HG03159 (cell line): Measurements from ENCODE around the gene SLC1A2.
"Not testable (repeated sequence)": the region's sequence is repeated elsewhere in the genome, so short reads cannot be mapped to it uniquely, and the experiment has no call there.

Source experiments
- ATAC-seq: cut with Tn5 transposase; IDR thresholded peaks from one replicate; pipeline ENCODE4 v1.9.1; 2021; ENCODE audit warnings: mild to moderate bottlenecking, moderate library complexity; ENCODE audit not compliant: unreplicated experiment

The SLC1A2 gene

GRCh38 chr11:35232891-35233330 lies 186.4 kb downstream of the SLC1A2 start:
- ATAC-seq = no peak

DNA sequence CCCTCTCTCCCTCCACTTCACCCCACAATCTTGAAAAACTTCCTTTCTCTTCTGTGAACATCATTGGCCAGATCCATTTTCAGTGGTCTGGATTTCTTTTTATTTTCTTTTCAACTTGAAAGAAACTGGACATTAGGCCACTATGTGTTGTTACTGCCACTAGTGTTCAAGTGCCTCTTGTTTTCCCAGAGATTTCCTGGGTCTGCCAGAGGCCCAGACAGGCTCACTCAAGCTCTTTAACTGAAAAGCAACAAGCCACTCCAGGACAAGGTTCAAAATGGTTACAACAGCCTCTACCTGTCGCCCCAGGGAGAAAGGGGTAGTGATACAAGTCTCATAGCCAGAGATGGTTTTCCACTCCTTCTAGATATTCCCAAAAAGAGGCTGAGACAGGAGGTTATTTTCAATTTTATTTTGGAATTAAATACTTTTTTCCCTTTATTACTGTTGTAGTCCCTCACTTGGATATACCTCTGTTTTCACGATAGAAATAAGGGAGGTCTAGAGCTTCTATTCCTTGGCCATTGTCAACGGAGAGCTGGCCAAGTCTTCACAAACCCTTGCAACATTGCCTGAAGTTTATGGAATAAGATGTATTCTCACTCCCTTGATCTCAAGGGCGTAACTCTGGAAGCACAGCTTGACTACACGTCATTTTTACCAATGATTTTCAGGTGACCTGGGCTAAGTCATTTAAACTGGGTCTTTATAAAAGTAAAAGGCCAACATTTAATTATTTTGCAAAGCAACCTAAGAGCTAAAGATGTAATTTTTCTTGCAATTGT lies 188.1 kb downstream of the SLC1A2 start:
- no peak for ATAC-seq

DNA sequence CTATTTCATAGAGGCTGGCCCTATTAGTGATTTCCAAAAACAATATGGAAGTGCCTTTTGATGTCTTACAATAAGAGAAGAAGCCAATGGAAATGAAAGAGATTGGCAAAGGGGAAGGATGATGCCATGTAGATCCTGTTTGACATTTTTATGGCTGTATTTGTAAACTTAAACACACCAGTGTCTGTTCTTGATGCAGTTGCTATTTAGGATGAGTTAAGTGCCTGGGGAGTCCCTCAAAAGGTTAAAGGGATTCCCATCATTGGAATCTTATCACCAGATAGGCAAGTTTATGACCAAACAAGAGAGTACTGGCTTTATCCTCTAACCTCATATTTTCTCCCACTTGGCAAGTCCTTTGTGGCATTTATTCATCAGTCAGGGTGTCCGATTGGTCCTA lies 189.0 kb downstream of the SLC1A2 start:
- ATAC-seq = no peak

- ATAC-seq = no peak
Measured at GRCh38 chr11:35228328-35228725, 191.0 kb downstream of the SLC1A2 start.

DNA sequence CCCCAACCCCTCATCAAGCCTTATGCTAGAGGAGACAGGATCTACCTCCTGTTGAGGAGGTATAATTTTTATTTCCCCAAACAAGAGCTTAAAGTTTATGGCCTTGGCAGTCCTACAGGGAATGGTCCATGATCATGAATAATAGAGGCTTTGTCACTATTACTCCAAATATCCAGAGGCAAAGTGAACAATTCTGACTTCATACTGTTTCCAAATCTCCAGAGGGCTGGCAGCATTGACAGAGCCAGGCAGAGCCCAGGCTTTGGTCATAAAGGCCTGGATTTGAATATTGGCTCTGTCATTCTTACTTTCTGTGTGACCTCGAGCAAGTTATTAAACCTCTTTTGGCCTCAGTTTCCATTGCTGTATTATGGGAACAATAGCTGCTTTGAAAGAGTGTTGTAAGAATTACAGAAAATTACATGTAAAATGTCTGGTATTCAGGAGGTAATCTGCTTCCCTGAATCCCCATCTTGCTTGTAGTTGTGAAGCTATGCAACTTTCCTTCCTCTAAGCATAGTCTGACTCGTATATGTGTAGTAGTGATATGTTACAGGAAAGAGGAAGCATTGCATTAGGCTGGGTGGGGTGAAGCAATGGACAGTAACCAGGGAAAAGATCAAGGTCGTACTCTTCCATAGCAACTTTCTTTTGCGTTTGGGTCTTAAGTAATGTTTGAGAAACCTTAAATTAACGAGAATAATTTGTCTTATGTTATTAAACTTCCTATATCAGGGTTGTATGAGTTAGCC lies 191.6 kb downstream of the SLC1A2 start:
- ATAC-seq = no peak

DNA sequence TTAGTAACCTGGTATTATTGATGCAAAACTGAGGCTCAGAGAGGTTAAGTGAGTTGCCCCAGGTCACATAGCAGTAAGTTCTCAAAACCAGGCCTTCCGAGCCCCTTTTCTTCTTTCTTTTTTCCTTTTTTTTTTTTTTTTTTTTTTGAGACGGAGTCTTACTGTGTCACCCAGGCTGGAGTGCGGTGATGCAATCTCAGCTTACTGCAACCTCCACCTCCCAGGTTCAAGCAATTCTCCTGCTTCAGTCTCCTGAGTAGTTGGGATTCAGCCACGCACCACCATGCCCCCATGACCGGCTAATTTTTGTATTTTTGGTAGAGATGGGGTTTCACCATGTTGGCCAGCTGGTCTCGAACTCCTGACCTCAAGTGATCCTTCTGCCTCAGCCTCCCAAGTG lies 192.6 kb downstream of the SLC1A2 start:
- ATAC-seq = not testable (repeated sequence)

- ATAC-seq = no peak
Measured at GRCh38 chr11:35225946-35226520, 193.3 kb downstream of the SLC1A2 start.

DNA sequence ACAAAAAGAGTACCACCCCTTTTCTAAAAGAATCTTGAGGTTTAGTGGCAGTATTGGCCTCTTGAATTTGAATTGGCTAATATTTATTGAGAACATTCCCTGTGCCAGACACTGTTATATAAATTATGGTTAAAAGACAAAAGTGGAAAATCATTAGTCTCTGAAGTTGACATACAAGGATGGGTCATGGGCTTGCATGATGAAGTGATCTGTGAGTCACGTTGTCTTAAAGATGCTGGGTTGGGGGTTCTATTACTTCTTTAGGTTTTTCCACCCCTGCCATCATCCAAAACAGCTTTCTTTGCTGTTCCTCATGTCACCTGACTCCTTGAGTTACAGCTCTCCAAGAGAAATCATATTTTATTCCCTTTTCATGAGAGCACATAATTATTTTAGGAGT lies 195.4 kb downstream of the SLC1A2 start:
- no peak for ATAC-seq

- ATAC-seq = no peak
Measured at GRCh38 chr11:35223371-35223796, 196.0 kb downstream of the SLC1A2 start.

- no peak for ATAC-seq
Measured at GRCh38 chr11:35218956-35219355, 200.4 kb downstream of the SLC1A2 start.

DNA sequence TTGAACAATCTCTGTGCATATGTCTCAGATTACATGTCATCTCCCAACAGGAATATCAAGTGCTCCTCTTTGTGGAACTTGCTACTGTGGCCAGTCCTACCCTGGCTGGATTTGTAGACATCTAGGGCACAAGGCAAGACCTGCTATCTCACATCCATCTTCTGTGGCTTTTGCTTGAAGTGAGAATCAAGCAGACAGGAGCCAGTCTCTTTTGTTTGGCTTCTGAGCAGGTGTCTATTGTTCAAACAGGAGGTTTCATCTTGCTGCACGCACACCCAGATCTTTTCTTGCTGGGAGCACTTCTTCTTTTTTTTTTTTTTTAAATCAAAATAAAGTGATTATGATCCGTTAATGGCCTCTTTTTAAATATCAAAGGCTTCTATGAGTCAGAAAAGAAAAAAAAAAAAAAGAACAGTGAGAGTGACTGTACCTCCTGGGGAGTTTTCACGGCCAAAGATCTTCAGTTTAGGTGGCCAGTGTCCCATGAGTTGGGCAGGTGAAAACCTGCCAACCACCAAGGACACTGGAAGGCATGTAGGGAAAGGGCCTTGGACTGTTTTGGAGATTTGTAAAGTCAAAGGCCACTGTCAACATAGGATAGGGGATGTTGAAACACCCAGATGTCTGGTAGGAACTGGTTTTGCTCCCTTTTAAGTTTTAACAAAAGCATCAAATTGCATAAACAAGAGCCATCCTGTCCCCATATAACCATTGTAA lies 202.2 kb downstream of the SLC1A2 start:
- no peak for ATAC-seq

GRCh38 chr11:35215945-35216344 lies 203.4 kb downstream of the SLC1A2 start:
- no peak for ATAC-seq

DNA sequence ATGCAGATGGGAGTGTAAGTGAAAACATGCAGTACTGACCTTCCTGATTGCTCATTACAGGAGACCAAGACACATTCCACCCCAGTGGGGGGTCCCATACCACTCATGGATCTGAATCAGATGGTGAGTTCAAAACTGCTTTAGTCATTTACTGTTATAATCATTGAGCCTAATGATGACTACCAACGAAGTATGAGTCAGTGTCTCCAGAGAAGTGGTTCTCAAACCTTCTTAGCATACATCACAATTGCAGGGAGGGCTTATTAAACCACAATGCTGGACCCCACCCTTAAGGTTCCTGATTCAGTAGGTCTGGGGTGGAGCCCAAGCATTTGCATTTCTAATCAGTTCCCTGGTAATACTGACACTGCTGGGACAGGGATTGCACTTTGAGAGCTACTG lies 204.6 kb downstream of the SLC1A2 start:
- ATAC-seq = no peak

DNA sequence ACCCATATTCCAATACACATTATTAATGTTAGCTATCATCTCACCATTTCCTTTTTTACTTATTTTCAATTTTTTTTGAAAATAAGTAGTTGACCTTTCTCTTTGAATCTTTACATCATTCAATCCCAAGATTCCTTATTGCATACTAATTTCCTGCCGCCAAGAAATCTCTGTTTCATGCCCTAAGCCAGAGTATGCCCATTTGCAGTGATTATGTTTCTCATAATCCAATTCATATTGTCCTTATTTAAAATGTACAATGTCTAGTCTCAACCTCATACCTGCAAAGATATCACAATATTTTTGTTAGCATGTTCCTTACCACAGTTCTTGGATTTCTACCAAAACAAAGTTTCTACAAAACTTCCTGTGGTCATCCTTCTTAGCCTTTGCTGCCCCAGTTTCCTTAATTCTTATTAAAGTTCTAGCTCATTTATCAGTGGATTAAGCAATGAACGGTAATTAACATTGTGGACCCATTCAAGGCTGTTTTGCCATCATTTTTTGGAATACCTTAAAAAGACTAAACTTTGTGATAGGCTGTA lies 205.1 kb downstream of the SLC1A2 start:
- ATAC-seq = no peak

DNA sequence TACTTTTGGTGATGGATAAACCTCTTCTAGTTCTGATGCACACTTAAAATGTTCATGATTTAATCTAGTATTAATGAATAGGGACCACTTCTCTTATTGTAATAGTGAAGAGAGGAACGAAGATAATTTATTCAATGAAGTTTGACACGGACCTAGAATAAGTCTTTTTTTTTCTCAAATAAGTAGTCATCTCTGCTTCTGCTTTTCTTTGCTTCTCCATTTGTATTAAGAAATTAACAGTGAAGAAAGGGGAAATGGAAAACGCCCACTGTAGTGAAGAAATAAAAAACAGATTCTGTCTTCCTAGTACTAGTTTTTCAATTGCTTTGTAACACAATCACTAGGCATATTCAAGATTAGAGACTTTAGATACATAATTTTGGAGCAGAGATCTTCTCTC lies 207.4 kb downstream of the SLC1A2 start:
- no peak for ATAC-seq

GRCh38 chr11:35210876-35211546 lies 208.3 kb downstream of the SLC1A2 start:
- no peak for ATAC-seq

DNA sequence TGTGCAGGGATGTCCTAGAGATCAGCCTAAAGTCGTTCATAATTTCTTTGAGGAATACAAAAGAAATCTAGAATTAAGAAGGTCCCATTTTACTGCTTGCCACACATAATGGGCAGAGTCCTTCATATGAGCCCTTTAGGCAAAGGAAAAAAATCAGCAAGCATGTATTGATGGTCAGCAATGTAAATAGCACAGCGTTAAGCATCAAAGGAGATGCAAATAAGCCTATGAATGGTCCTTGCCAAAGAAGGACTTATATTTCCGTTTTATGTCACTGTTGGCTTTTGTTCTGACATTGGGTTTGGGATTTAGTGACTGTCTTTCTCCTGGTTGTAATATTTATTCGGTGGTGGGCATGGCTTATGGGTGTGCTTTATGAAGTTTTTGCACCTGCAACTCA lies 210.6 kb downstream of the SLC1A2 start:
- ATAC-seq = no peak

GRCh38 chr11:35207471-35208403 lies 211.6 kb downstream of the SLC1A2 start:
- no peak for ATAC-seq

DNA sequence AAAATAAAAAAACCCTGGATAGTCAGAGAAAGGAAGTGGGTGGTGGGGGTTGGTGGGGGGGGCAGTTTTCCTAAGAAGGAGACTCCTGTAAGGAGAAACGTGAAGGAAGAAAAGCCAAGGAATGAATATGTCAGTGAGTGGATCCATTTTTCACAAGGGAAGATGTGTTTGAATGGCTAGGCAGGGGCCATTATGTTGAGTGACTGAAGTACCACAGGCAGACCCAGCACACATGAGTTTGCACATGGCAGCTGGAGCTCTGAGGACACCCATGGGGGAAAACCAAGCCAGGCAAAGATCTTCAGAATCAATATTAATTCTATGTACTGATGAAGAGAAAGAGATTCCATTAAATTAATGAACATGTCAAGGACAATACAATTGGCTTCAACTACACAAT lies 212.7 kb downstream of the SLC1A2 start:
- ATAC-seq = no peak
